ENCODE results near the gene RBFOX2.

The RBFOX2 gene

DNA sequence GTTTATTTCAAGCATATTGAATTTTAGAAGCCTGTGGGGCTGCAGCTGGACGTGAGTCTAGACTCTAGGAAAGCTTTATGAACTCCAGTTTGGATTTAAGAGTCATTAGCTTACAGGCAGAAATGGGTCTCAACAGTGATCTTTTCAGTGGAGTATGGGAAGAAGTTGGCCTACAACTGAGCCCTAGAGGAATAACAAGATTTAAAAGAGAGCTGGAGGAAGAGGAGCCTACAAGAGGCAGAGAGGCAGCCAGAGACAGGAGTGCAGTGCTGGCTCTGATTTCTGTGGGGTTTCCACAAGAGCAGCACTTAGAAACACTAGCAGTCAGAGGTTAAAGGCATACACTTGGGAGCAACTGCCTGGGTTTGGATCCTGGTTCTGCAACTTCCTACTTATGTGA, 293.1 kb downstream of the RBFOX2 start:
- TF ChIP-seq, protein P1, sequence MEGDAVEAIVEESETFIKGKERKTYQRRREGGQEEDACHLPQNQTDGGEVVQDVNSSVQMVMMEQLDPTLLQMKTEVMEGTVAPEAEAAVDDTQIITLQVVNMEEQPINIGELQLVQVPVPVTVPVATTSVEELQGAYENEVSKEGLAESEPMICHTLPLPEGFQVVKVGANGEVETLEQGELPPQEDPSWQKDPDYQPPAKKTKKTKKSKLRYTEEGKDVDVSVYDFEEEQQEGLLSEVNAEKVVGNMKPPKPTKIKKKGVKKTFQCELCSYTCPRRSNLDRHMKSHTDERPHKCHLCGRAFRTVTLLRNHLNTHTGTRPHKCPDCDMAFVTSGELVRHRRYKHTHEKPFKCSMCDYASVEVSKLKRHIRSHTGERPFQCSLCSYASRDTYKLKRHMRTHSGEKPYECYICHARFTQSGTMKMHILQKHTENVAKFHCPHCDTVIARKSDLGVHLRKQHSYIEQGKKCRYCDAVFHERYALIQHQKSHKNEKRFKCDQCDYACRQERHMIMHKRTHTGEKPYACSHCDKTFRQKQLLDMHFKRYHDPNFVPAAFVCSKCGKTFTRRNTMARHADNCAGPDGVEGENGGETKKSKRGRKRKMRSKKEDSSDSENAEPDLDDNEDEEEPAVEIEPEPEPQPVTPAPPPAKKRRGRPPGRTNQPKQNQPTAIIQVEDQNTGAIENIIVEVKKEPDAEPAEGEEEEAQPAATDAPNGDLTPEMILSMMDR (IDR thresholded peaks at IDR 0.05; ENCODE audit: borderline replicate concordance, insufficient read depth, low read depth, low read length): no peak
- H3K4me3 ChIP-seq (ENCODE audit: low read depth, low read length): no peak overlapping the region

DNA sequence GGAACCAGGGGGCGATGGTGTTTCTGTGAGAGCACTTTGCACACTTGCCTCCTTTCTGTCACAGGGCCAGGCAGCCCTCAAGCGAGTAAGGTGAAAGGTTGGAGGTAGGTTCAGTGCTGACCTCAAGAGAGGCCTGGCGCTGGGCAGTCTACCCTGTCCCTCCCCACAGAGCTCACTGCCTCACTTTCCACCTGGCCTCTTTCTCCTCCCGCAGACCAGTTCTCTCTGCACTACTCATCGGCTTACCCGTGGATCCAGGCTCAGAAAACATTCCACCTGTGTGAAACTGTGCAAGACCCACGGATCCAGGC, 294.2 kb downstream of the RBFOX2 start:
- no peak overlapping the region for H3K4me3 ChIP-seq (ENCODE audit: low read depth, low read length)

DNA sequence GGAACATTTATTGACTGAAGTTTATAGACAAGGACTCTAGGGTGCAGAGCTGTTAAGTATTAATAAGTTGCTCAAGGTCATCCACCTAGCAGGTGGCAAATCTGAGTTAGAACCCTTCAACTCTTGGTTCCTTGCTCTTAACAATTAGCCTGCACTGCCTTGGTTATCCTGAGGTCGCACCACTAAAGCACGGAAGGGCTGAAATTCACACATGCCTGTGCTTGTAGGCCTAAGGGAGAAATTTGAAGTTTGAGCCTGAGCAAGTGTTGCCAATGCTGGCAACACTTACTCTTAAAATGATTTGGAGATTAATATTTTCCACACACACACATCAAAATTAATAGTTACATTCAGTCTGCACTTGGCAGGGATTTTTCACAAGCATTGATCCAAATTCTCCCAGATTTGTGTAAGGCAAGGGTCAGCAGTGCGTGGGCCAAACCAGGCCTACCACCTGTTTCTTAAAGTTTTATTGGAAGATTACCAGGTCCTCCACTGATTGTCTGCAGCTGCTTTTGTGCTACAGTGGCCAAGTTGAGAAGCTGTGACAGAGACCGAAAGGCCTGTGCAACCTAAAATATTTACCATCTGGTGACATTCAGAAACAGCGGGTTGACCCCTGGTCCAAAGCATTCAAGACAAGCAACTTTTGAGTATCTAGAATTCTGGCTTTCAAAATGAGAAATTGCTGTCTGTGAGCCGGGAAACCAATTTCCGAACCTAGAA, 294.7 kb downstream of the RBFOX2 start:
- H3K4me3 ChIP-seq (ENCODE audit: low read depth, low read length): no peak overlapping the region
- TF ChIP-seq, protein P1 (IDR thresholded peaks at IDR 0.05; ENCODE audit: borderline replicate concordance, insufficient read depth, low read depth, low read length): no peak

More for the DNA sequence above, 294.2 kb downstream of the RBFOX2 start:
- TF ChIP-seq, protein P1 (IDR thresholded peaks at IDR 0.05; ENCODE audit: borderline replicate concordance, insufficient read depth, low read depth, low read length): no peak

DNA sequence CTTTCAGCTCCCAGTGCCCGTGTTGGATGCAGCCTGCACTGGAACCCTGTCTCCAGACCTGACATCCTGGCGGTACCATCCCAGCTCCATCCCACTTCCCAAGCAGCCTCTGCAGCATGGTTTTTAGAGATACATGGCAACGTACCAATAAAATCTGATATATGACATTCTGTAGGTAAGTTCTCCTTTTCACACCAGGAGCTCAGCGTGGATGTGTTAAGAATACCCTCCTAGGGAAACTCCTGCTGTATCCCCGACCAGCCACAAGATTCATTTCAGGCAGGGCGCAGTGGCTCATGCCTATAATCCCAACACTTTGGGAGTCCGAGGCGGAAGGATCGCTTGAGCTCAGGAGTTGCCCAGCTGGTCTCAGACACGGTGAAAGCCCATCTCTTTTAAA, 295.6 kb downstream of the RBFOX2 start:
- TF ChIP-seq, protein P1 (IDR thresholded peaks at IDR 0.05; ENCODE audit: borderline replicate concordance, insufficient read depth, low read depth, low read length): no peak
- no peak overlapping the region for H3K4me3 ChIP-seq (ENCODE audit: low read depth, low read length)

DNA sequence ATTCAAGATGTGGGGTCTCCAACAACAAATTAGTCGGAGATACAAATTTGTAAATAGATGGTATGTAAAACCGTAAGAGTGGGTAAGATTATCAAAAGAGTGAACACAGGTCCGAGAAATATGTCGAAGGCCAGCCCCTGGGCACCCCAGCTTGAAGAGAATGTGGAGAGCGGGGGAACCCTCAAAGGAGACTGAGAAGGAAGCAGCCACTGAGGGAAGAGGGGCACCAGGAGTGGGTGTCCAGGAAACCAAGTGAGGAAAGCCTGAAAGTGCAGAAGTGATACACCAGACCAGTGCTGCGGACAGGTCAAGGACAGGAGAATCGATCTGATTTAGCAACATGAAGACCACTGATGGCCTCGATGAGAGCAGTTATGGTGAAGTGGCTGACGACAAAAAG, 296.5 kb downstream of the RBFOX2 start:
- no peak overlapping the region for H3K4me3 ChIP-seq (ENCODE audit: low read depth, low read length)
- TF ChIP-seq, protein P1 (IDR thresholded peaks at IDR 0.05; ENCODE audit: borderline replicate concordance, insufficient read depth, low read depth, low read length): no peak

DNA sequence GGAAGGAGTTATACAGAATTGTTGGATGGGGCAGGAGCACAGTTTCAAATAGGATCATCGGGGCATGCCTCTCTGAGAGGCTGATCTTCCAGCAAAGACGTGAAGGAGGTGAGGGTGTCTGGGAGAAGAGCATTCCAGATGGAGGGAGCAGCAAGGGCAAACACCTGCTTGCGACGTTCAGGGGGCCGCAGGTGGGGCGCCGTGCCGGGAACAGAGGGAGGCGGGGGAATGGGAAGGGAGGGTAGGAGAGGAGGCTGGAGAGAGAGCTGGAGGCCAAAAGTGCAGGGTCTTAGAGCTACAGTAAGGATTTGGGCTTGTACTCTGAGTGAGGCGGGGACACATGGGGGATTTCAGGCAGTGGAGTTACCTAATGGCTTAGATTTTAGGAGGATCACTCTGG, 297.3 kb downstream of the RBFOX2 start:
- TF ChIP-seq, protein P1 (IDR thresholded peaks at IDR 0.05; ENCODE audit: borderline replicate concordance, insufficient read depth, low read depth, low read length): no peak
- H3K4me3 ChIP-seq (ENCODE audit: low read depth, low read length): no peak overlapping the region

DNA sequence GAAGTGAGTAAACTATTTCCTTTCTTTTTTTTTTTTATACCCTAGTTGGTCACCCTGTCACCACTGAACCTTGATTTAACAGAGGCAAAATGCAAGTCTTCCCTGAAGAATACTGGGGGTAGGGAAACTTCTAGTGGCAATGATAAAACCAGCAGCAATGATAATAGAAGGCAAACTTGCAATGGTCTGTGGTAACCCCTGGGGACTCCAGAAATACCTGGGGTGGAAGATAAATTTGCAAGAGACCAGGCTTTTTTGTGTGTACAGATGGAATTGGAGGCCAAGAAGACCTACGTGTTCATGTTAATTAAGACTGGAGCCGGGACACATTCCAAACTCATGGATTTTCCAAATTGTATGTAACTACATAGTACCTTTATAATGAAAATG, 299.3 kb downstream of the RBFOX2 start:
- no peak overlapping the region for H3K4me3 ChIP-seq (ENCODE audit: low read depth, low read length)
- TF ChIP-seq, protein P1 (IDR thresholded peaks at IDR 0.05; ENCODE audit: borderline replicate concordance, insufficient read depth, low read depth, low read length): no peak

All from GM12875 (cell line).